H1 (cell line): ENCODE measurements around the gene TMEM203. TPM values are rescaled to one million over a fixed set of nuclear protein-coding genes. Genes with fewer than 3 reads are reported as not detected.

Experiments
- ATF2 ChIP-seq: IDR thresholded peaks from 2 replicates; pipeline ENCODE4 v1.6.1; 2012; ENCODE audit warnings: low read length, inconsistent platforms
- BACH1 ChIP-seq: IDR thresholded peaks from 2 replicates; pipeline ENCODE4 v1.6.1; 2012; ENCODE audit warnings: low read length, improper control_type of control experiment
- CBX5 ChIP-seq: fragments of 300-800, 300-1000 bp; sonication (generic); IDR thresholded peaks from 2 replicates; pipeline ENCODE4 v1.7.1; 2016; ENCODE audit warnings: antibody characterized with exemption, low read length, low read depth
- CEBPB ChIP-seq: IDR thresholded peaks from 2 replicates; pipeline ENCODE4 v1.6.1; 2012; ENCODE audit warnings: low read depth, low read length
- CTBP2 ChIP-seq: IDR thresholded peaks from 2 replicates; pipeline ENCODE4 v1.7.0; 2011; ENCODE audit warnings: borderline replicate concordance, mild to moderate bottlenecking, moderate library complexity, mixed read lengths, low read length; ENCODE audit not compliant: insufficient read depth, insufficient read length
- CTCF ChIP-seq, 3 experiments: IDR thresholded peaks; 1 replicate in 2 of 3; 2 replicates in 1 of 3; pipeline versions ENCODE4 v1.5.1 to v1.6.1; 2011; ENCODE audit warnings: low read length in 3 of 3, mild to moderate bottlenecking in 3 of 3, inconsistent platforms in 2 of 3, low read depth in 1 of 3, moderate library complexity in 1 of 3; ENCODE audit not compliant: insufficient read depth in 1 of 3; ENCODE audit errors: control extremely low read depth in 1 of 3
- EZH2 ChIP-seq: fragments of 200-600 bp; sonication (generic); IDR thresholded peaks from 2 replicates; pipeline ENCODE4 v1.7.1; 2012; ENCODE audit warnings: low read depth, mild to moderate bottlenecking, moderate library complexity, low read length, inconsistent platforms; ENCODE audit not compliant: severe bottlenecking
- GABPA ChIP-seq: IDR thresholded peaks from 2 replicates; pipeline ENCODE4 v1.6.1; 2011; ENCODE audit warnings: mild to moderate bottlenecking, low read length, moderate library complexity, borderline replicate concordance; ENCODE audit not compliant: insufficient read depth
- KDM1A ChIP-seq: fragments of 200-600, 300-600 bp; sonication (generic); IDR thresholded peaks from 2 replicates; pipeline ENCODE4 v1.7.1; 2016; ENCODE audit warnings: mild to moderate bottlenecking, low read length, borderline replicate concordance
- NRF1 ChIP-seq: IDR thresholded peaks from 2 replicates; pipeline ENCODE4 v1.6.1; 2011; ENCODE audit warnings: mild to moderate bottlenecking, low read depth, low read length, improper control_type of control experiment
- POLR2AphosphoS5 ChIP-seq: IDR thresholded peaks from 2 replicates; pipeline ENCODE4 v1.6.1; 2011; ENCODE audit warnings: low read depth, low read length
- RNF2 ChIP-seq: fragments of 200-900, 300-1000 bp; sonication (generic); IDR thresholded peaks from 2 replicates; pipeline ENCODE4 v1.7.1; 2016; ENCODE audit warnings: borderline replicate concordance, low read depth, mild to moderate bottlenecking, antibody characterized with exemption, low read length; ENCODE audit not compliant: poor library complexity, severe bottlenecking; ENCODE audit errors: missing control alignments
- RXRA ChIP-seq: IDR thresholded peaks from 2 replicates; pipeline ENCODE4 v1.6.1; 2011; ENCODE audit warnings: low read depth, mild to moderate bottlenecking, low read length, moderate library complexity; ENCODE audit not compliant: insufficient read depth
- SIRT6 ChIP-seq: IDR thresholded peaks from one replicate; pipeline ENCODE4 v1.7.1; 2012; ENCODE audit warnings: low read length, inconsistent platforms
- SRF ChIP-seq: IDR thresholded peaks from 2 replicates; pipeline ENCODE4 v1.6.1; 2011; ENCODE audit warnings: mild to moderate bottlenecking, low read depth, low read length, moderate library complexity
- SUZ12 ChIP-seq: fragments of 200-600 bp; sonication (generic); IDR thresholded peaks from 2 replicates; pipeline ENCODE4 v1.6.1; 2012; ENCODE audit warnings: mild to moderate bottlenecking, inconsistent platforms, low read length, moderate library complexity, mixed read lengths
- TBP ChIP-seq: IDR thresholded peaks from 2 replicates; pipeline ENCODE4 v1.6.1; 2011; ENCODE audit warnings: low read depth, low read length, improper control_type of control experiment
- USF2 ChIP-seq: IDR thresholded peaks from 2 replicates; pipeline ENCODE4 v1.6.1; 2011; ENCODE audit warnings: low read length, improper control_type of control experiment
- polyA plus RNA-seq, 7 experiments: library from polyadenylated mRNA; depleted of rRNA in 3 of 7; stranded (reverse) in 5 of 7; unstranded in 2 of 7; fragments of >200 nt in 5 of 7; fragments of 200-250 nt in 2 of 7; gene quantifications; 1 replicate in 5 of 7; 2 replicates in 1 of 7; 4 replicates in 1 of 7; pipeline versions ENCODE4 v1.2.1 to v1.2.3, GENCODE V29; 2011 to 2013; ENCODE audit warnings: missing spikeins in 2 of 7, mixed read lengths in 2 of 7
- total RNA-seq: library from RNA; stranded (reverse); fragmentation: NEBNext Ultra II Directional; extraction: Animal tissue kit (Norgen Biotek cat#: 25700); gene quantifications from 2 replicates; pipeline ENCODE4 v1.2.1, GENCODE V29; 2021

The TMEM203 gene
- total and polyA plus RNA-seq, 2 of the 8 experiments (the other 6 are each of a cell fraction or from before 2014, with no cell fraction given), result 44.1 to 57.1 TPM

- peak; percentile 61; the same call in 1 of the 2 replicates for TF ChIP-seq RXRA
- TF ChIP-seq CTCF (IDR thresholded peaks at IDR 0.05; ENCODE audit: control extremely low read depth in 1 of 3, insufficient read depth in 1 of 3, low read depth in 1 of 3, low read length in 3 of 3), result peak in 2 of 3 experiments; percentile 95 to 99; a peak in 3 of 4 replicates
- TF ChIP-seq POLR2AphosphoS5, result no peak
- TF ChIP-seq KDM1A, result no peak
- TF ChIP-seq EZH2, result no peak
- TF ChIP-seq USF2, result no peak
- TF ChIP-seq NRF1, result peak; percentile 41
- no peak for TF ChIP-seq RNF2
- TF ChIP-seq TBP, result no peak
- no peak for TF ChIP-seq SIRT6
- TF ChIP-seq CEBPB, result no peak
- TF ChIP-seq SUZ12, result no peak
- peak; percentile 73; the same call in 1 of the 2 replicates for TF ChIP-seq GABPA
- TF ChIP-seq CBX5, result no peak
- peak; percentile 73 for TF ChIP-seq BACH1
- no peak for TF ChIP-seq ATF2
- no peak for TF ChIP-seq SRF
- no peak for TF ChIP-seq CTBP2
Observed at GRCh38 chr9:137236238-137236935, 30.9 kb upstream of the TMEM203 start (continued).
